Measurements from ENCODE around the gene LIME1. TPM values are rescaled to one million over a fixed set of nuclear protein-coding genes. Genes with fewer than 3 reads are reported as not detected.

Gene LIME1
- total and polyA plus RNA-seq, 2 of the 4 experiments (the other 2 are of a cell fraction) = 0.36 to 7.8 TPM

DNA sequence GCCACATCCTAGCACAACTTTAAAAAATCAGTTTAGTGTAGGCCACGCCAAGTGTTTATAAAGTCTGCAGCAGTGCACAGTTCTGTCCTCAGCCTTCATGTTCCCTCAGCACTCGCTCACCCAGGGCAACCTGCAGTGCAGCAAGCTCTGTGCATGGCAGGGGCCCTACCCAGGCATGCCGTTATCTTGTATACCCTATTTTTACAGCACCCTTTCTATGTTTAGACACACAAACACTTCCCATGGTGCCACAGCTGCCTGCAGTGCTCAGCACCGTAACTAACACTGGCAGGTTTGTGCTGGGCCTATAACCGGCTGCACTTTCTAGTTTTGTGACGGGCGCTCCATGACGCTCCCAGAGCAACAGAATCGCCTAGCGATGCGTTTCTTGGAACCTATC lies 50.8 kb downstream of the LIME1 start:
- H3K4ac ChIP-seq (ENCODE audit: low read depth, low read length) = no peak overlapping the region
- no peak overlapping the region for H3K4me3 ChIP-seq (ENCODE audit: insufficient read depth, low read depth, low read length)
- no peak overlapping the region for H3K18ac ChIP-seq (ENCODE audit: low read depth, low read length)
- no peaks in the 10 kb centered on the region for H3K27me3 ChIP-seq (ENCODE audit: control insufficient read depth, insufficient read depth, low read length)
- no peak overlapping the region for H4K91ac ChIP-seq (ENCODE audit: insufficient read depth, low read depth, low read length)
- CTCF ChIA-PET = interaction anchor here (1.0 kb wide), 1 partner anchor 71 kb away, joined by 3 read pairs; no protein-coding TSS in a partner anchor
- intact Hi-C loops (cut with micrococcal nuclease) = no loop called here
- H4K8ac ChIP-seq (ENCODE audit: low read depth in 2 of 2, low read length in 2 of 2) = no peak overlapping the region
- H2AK5ac ChIP-seq (ENCODE audit: low read depth, low read length) = no peak overlapping the region
- no peak overlapping the region for H2BK20ac ChIP-seq (ENCODE audit: low read depth, low read length)
- BruUV-seq (replicated peaks) = no TSS peak
- no peak overlapping the region for H2AK9ac ChIP-seq (replicated peaks; ENCODE audit: low read depth, low read length, poor library complexity)
- ATAC-seq (ENCODE audit: low read depth) (no peak), DNase-seq (no peak)
- no peaks in the 10 kb centered on the region for H3K9me3 ChIP-seq (ENCODE audit: control insufficient read depth, insufficient read depth, low read length)
- no peak overlapping the region for H3K27ac ChIP-seq (ENCODE audit: insufficient read depth, low read length)
- POLR2A ChIA-PET (ENCODE audit: unreplicated experiment) = no interaction called here
- H3K14ac ChIP-seq (replicated peaks; ENCODE audit: low read depth, low read length) = no peak overlapping the region
- no peak overlapping the region for H3K56ac ChIP-seq (ENCODE audit: extremely low read depth, insufficient read depth, low read length)
- H3K23ac ChIP-seq (ENCODE audit: low read depth, low read length) = no peak overlapping the region
- H3K9ac ChIP-seq (ENCODE audit: low read depth, low read length) = no peak overlapping the region
- no peak overlapping the region for H2AFZ ChIP-seq (replicated peaks; ENCODE audit: low read length, poor library complexity)
- no peak overlapping the region for H2BK5ac ChIP-seq (ENCODE audit: low read depth, low read length, poor library complexity, severe bottlenecking)
- TF ChIP-seq BHLHE40 (IDR thresholded peaks at IDR 0.05; ENCODE audit: low read depth, low read length) (no peak), MAZ (IDR thresholded peaks at IDR 0.05; ENCODE audit: borderline replicate concordance, low read depth, low read length) (no peak), FOS (IDR thresholded peaks at IDR 0.05; ENCODE audit: low read depth, low read length) (no peak), CEBPB (IDR thresholded peaks at IDR 0.05; ENCODE audit: low read depth, low read length) (no peak), RFX5 (IDR thresholded peaks at IDR 0.05; ENCODE audit: low read depth, low read length) (no peak), POLR2A (IDR thresholded peaks at IDR 0.05; ENCODE audit: low read depth, low read length) (no peak), RCOR1 (IDR thresholded peaks at IDR 0.05; ENCODE audit: insufficient replicate concordance, low read length) (no peak), RAD21 (IDR thresholded peaks at IDR 0.05; ENCODE audit: low read length) (no peak), MAFK (IDR thresholded peaks at IDR 0.05; ENCODE audit: low read depth, low read length) (no peak), NFE2L2 (IDR thresholded peaks at IDR 0.05; ENCODE audit: low read depth, low read length) (no peak)
- TF ChIP-seq, protein P1, sequence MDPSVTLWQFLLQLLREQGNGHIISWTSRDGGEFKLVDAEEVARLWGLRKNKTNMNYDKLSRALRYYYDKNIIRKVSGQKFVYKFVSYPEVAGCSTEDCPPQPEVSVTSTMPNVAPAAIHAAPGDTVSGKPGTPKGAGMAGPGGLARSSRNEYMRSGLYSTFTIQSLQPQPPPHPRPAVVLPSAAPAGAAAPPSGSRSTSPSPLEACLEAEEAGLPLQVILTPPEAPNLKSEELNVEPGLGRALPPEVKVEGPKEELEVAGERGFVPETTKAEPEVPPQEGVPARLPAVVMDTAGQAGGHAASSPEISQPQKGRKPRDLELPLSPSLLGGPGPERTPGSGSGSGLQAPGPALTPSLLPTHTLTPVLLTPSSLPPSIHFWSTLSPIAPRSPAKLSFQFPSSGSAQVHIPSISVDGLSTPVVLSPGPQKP (IDR thresholded peaks at IDR 0.05; ENCODE audit: borderline replicate concordance, low read depth, low read length) = no peak
- TF ChIP-seq, protein P2, sequence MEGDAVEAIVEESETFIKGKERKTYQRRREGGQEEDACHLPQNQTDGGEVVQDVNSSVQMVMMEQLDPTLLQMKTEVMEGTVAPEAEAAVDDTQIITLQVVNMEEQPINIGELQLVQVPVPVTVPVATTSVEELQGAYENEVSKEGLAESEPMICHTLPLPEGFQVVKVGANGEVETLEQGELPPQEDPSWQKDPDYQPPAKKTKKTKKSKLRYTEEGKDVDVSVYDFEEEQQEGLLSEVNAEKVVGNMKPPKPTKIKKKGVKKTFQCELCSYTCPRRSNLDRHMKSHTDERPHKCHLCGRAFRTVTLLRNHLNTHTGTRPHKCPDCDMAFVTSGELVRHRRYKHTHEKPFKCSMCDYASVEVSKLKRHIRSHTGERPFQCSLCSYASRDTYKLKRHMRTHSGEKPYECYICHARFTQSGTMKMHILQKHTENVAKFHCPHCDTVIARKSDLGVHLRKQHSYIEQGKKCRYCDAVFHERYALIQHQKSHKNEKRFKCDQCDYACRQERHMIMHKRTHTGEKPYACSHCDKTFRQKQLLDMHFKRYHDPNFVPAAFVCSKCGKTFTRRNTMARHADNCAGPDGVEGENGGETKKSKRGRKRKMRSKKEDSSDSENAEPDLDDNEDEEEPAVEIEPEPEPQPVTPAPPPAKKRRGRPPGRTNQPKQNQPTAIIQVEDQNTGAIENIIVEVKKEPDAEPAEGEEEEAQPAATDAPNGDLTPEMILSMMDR (conservative IDR thresholded peaks at IDR 0.05; ENCODE audit: low read depth, low read length) = no peak
- no peak overlapping the region for H2BK120ac ChIP-seq (ENCODE audit: low read depth, low read length)
- dilution Hi-C loops (cut with HindIII; ENCODE audit: low sequenced_read_pairs, unreplicated experiment) = no loop called here
- H3K79me1 ChIP-seq (ENCODE audit: low read depth in 1 of 2, low read length in 2 of 2) = peaks cover 6 to 43% of the 10 kb centered on the region in 2 experiments
- no peak overlapping the region for H2BK15ac ChIP-seq (ENCODE audit: low read depth, low read length)
- no peaks in the 10 kb centered on the region; the same call in 1 of the 2 replicates for H3K4me1 ChIP-seq (ENCODE audit: control insufficient read depth, insufficient read depth, low read length)
- H4K5ac ChIP-seq (ENCODE audit: low read depth, low read length) = no peak overlapping the region
- H3K4me2 ChIP-seq (ENCODE audit: low read depth, low read length) = no peak overlapping the region
- WGBS, 2 experiments (ENCODE audit: extremely low coverage in 2 of 2, insufficient read length in 1 of 2) = 89% methylated on average over 9 of the region's 11 CpGs; no CpG with 5 or more reads in 1 of the 2 experiments
- peaks cover 7% of the 10 kb centered on the region for H4K20me1 ChIP-seq (ENCODE audit: insufficient read depth, low read length)
- in situ Hi-C loops (cut with MboI; ENCODE audit: low sequenced_read_pairs) = no loop called here
- no peaks in the 10 kb centered on the region for H3K9me1 ChIP-seq (ENCODE audit: insufficient read depth, low read length)
- H3K36me3 ChIP-seq (ENCODE audit: control insufficient read depth, insufficient read depth, low read length) = peaks cover 18% of the 10 kb centered on the region

Measured in IMR-90 (cell line).